Liver (tissue), 9 donors: ENCODE results near the gene CHCHD2. TPM values are rescaled to one million over a fixed set of nuclear protein-coding genes. Genes with fewer than 3 reads are reported as not detected.

Source experiments
- DNase-seq: peaks from one replicate; pipeline ENCODE4 v3.0.0-alpha.2; 2017; ENCODE audit warnings: low spot score
- H3K27ac ChIP-seq, 2 donors: one replicate each; pipeline ENCODE4 v1.7.0; 2013; ENCODE audit warnings: inconsistent platforms in 2 of 2, low read length in 2 of 2, control low read depth in 1 of 2, low read depth in 1 of 2, mild to moderate bottlenecking in 1 of 2
- H3K27me3 ChIP-seq, 4 donors: one replicate each; pipeline versions ENCODE4 v1.6.1 to v1.7.0; 2013; ENCODE audit warnings: low read length in 3 of 4, inconsistent platforms in 1 of 4, mild to moderate bottlenecking in 1 of 4, moderate library complexity in 1 of 4; ENCODE audit not compliant: control insufficient read depth in 4 of 4, insufficient read depth in 4 of 4
- H3K36me3 ChIP-seq, 4 donors: one replicate each; pipeline versions ENCODE4 v1.6.1 to v1.7.0; 2013; ENCODE audit warnings: low read length in 3 of 4, mild to moderate bottlenecking in 3 of 4, low read depth in 1 of 4, moderate library complexity in 1 of 4; ENCODE audit not compliant: control insufficient read depth in 4 of 4, insufficient read depth in 3 of 4
- H3K4me1 ChIP-seq, 4 donors: one replicate each; pipeline versions ENCODE4 v1.6.1 to v1.7.0; 2013; ENCODE audit warnings: low read length in 3 of 4, mild to moderate bottlenecking in 3 of 4, moderate library complexity in 1 of 4; ENCODE audit not compliant: control insufficient read depth in 4 of 4, insufficient read depth in 4 of 4
- H3K4me3 ChIP-seq, 3 donors: one replicate each; pipeline versions ENCODE4 v1.6.1 to v1.7.0; 2013; ENCODE audit warnings: low read length in 3 of 3, control low read depth in 1 of 3, low read depth in 1 of 3, mild to moderate bottlenecking in 1 of 3
- H3K9ac ChIP-seq, 2 donors: one replicate each; pipeline ENCODE4 v1.7.0; 2013; ENCODE audit warnings: low read length in 2 of 2, mild to moderate bottlenecking in 2 of 2, moderate library complexity in 2 of 2, control low read depth in 1 of 2, low read depth in 1 of 2
- H3K9me3 ChIP-seq, 4 donors: one replicate each; pipeline versions ENCODE4 v1.6.1 to v1.7.0; 2013; ENCODE audit warnings: low read length in 3 of 4; ENCODE audit not compliant: control insufficient read depth in 4 of 4
- EGR1 ChIP-seq, 2 donors: IDR thresholded peaks; 2 replicates each; pipeline ENCODE4 v1.6.1; 2016 to 2018; ENCODE audit warnings: antibody characterized with exemption in 2 of 2, low read depth in 2 of 2
- FOXA1 ChIP-seq: IDR thresholded peaks from 2 replicates; pipeline ENCODE4 v1.6.1; 2016; ENCODE audit warnings: antibody characterized with exemption
- FOXA2 ChIP-seq: IDR thresholded peaks from 2 replicates; pipeline ENCODE4 v1.6.1; 2016; ENCODE audit warnings: antibody characterized with exemption
- GABPA ChIP-seq, 2 donors: IDR thresholded peaks in 1 of 2; conservative IDR thresholded peaks in 1 of 2; 2 replicates each; pipeline ENCODE4 v1.6.1; 2016; ENCODE audit warnings: antibody characterized with exemption in 2 of 2, mild to moderate bottlenecking in 1 of 2, moderate library complexity in 1 of 2
- HNF4A ChIP-seq, 2 donors: conservative IDR thresholded peaks; 2 replicates each; pipeline ENCODE4 v1.6.1; 2016; ENCODE audit warnings: antibody characterized with exemption in 2 of 2, mild to moderate bottlenecking in 2 of 2
- HNF4G ChIP-seq: IDR thresholded peaks from 2 replicates; pipeline ENCODE4 v1.6.1; 2016; ENCODE audit warnings: antibody characterized with exemption
- JUND ChIP-seq, 2 donors: IDR thresholded peaks; 2 replicates each; pipeline ENCODE4 v1.6.1; 2016; ENCODE audit warnings: antibody characterized with exemption in 2 of 2
- NR2F2 ChIP-seq: IDR thresholded peaks from 2 replicates; pipeline ENCODE4 v1.6.1; 2016; ENCODE audit warnings: antibody characterized with exemption
- RAD21 ChIP-seq, 2 donors: IDR thresholded peaks; 2 replicates each; pipeline ENCODE4 v1.6.1; 2016; ENCODE audit warnings: antibody characterized with exemption in 2 of 2, mild to moderate bottlenecking in 2 of 2
- RXRA ChIP-seq, 2 donors: IDR thresholded peaks; 2 replicates each; pipeline ENCODE4 v1.6.1; 2017 to 2018; ENCODE audit warnings: antibody characterized with exemption in 2 of 2, mild to moderate bottlenecking in 1 of 2
- SP1 ChIP-seq: IDR thresholded peaks from 2 replicates; pipeline ENCODE4 v1.6.1; 2018; ENCODE audit warnings: antibody characterized with exemption, mild to moderate bottlenecking
- TAF1 ChIP-seq: conservative IDR thresholded peaks from 2 replicates; pipeline ENCODE4 v1.6.1; 2016; ENCODE audit warnings: antibody characterized with exemption, mild to moderate bottlenecking
- YY1 ChIP-seq: IDR thresholded peaks from 2 replicates; pipeline ENCODE4 v1.6.1; 2016; ENCODE audit warnings: antibody characterized with exemption, mild to moderate bottlenecking
- WGBS: extraction: QIAGEN DNeasy Blood & Tissue Kit; methylation state at CpG from one replicate; pipeline ENCODE4 v1.1.7; 2013; 5-methylcytosine and 5-hydroxymethylcytosine counted together
- polyA plus RNA-seq, 2 donors: library from polyadenylated mRNA; stranded (reverse) in 1 of 2; unstranded in 1 of 2; fragments of 200-250 nt in 1 of 2; fragments of >200 nt in 1 of 2; fragmentation: Nextera tagmentation in 1 of 2; extraction: Ambion mirVana in 1 of 2; gene quantifications; one replicate each; pipeline versions ENCODE4 v1.2.1 to v1.2.3, GENCODE V29; 2013 to 2015
- total RNA-seq, 2 donors: library from RNA; depleted of rRNA; stranded (reverse); fragments of >200 nt; gene quantifications; one replicate each; pipeline ENCODE4 v1.2.3, GENCODE V29; 2014
- TF ChIP-seq, protein P1 (sequence below): fragments of 150-350 bp; IDR thresholded peaks from 2 replicates; pipeline ENCODE4 v1.5.1; 2017; ENCODE audit warnings: improper control_type of control experiment, low read depth, low read length; ENCODE audit not compliant: missing input control
- TF ChIP-seq, protein P2 (sequence below): IDR thresholded peaks from 2 replicates; pipeline ENCODE4 v1.6.1; 2016; ENCODE audit warnings: antibody characterized with exemption
- TF ChIP-seq, protein P3 (sequence below): IDR thresholded peaks from 2 replicates; pipeline ENCODE4 v1.6.1; 2016; ENCODE audit warnings: antibody characterized with exemption, mild to moderate bottlenecking
- TF ChIP-seq, protein P4 (sequence below): IDR thresholded peaks from 2 replicates; pipeline ENCODE4 v1.6.1; 2016; ENCODE audit warnings: antibody characterized with exemption
- donor health status: healthy.
- donor health status: healthy.
- donor health status: healthy.
- donor health status: healthy.
- donor health status: healthy.

CHCHD2 gene
- total and polyA plus RNA-seq, 4 donors: 169 to 356 (median 252) TPM

DNA sequence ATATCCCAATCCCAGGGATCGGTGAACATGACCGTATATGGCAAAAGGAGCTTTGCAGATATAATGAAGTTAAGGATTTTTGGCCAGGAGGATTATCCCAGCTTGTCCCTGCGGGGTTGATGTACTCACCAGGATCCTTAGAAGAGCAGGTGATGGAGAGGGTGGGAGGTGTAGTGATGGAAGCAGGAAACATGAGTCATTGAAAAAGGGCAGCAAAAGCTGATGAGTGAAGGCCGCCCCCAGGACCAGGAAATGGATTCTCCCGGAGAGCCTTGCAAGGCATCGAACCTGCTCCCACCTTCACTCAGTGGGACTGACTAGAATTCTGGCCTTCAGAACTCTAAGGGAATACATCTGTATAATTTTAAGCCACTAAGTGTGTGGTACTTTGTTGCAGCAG, 15.2 kb upstream of the CHCHD2 start:
- H3K9me3 ChIP-seq: no peaks in the 10 kb centered on the region
- H3K36me3 ChIP-seq: no peaks in the 10 kb centered on the region
- TF ChIP-seq YY1 (no peak), FOXA2 (no peak), RAD21 (IDR thresholded peaks at IDR 0.05) (no peak), SP1 (no peak), TAF1 (no peak), HNF4A (conservative IDR thresholded peaks at IDR 0.05) (no peak), EGR1 (IDR thresholded peaks at IDR 0.05; ENCODE audit: low read depth in 2 of 2) (no peak), JUND (IDR thresholded peaks at IDR 0.05) (no peak), HNF4G (no peak), FOXA1 (no peak), GABPA (IDR thresholded peaks at IDR 0.05 in 1 of 2, conservative IDR thresholded peaks at IDR 0.05 in 1 of 2) (no peak)
- TF ChIP-seq, protein P1, sequence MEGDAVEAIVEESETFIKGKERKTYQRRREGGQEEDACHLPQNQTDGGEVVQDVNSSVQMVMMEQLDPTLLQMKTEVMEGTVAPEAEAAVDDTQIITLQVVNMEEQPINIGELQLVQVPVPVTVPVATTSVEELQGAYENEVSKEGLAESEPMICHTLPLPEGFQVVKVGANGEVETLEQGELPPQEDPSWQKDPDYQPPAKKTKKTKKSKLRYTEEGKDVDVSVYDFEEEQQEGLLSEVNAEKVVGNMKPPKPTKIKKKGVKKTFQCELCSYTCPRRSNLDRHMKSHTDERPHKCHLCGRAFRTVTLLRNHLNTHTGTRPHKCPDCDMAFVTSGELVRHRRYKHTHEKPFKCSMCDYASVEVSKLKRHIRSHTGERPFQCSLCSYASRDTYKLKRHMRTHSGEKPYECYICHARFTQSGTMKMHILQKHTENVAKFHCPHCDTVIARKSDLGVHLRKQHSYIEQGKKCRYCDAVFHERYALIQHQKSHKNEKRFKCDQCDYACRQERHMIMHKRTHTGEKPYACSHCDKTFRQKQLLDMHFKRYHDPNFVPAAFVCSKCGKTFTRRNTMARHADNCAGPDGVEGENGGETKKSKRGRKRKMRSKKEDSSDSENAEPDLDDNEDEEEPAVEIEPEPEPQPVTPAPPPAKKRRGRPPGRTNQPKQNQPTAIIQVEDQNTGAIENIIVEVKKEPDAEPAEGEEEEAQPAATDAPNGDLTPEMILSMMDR: no peak
- TF ChIP-seq, protein P2, sequence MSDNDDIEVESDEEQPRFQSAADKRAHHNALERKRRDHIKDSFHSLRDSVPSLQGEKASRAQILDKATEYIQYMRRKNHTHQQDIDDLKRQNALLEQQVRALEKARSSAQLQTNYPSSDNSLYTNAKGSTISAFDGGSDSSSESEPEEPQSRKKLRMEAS: no peak
- TF ChIP-seq, protein P3, sequence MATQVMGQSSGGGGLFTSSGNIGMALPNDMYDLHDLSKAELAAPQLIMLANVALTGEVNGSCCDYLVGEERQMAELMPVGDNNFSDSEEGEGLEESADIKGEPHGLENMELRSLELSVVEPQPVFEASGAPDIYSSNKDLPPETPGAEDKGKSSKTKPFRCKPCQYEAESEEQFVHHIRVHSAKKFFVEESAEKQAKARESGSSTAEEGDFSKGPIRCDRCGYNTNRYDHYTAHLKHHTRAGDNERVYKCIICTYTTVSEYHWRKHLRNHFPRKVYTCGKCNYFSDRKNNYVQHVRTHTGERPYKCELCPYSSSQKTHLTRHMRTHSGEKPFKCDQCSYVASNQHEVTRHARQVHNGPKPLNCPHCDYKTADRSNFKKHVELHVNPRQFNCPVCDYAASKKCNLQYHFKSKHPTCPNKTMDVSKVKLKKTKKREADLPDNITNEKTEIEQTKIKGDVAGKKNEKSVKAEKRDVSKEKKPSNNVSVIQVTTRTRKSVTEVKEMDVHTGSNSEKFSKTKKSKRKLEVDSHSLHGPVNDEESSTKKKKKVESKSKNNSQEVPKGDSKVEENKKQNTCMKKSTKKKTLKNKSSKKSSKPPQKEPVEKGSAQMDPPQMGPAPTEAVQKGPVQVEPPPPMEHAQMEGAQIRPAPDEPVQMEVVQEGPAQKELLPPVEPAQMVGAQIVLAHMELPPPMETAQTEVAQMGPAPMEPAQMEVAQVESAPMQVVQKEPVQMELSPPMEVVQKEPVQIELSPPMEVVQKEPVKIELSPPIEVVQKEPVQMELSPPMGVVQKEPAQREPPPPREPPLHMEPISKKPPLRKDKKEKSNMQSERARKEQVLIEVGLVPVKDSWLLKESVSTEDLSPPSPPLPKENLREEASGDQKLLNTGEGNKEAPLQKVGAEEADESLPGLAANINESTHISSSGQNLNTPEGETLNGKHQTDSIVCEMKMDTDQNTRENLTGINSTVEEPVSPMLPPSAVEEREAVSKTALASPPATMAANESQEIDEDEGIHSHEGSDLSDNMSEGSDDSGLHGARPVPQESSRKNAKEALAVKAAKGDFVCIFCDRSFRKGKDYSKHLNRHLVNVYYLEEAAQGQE: no peak
- H3K9ac ChIP-seq: no peak overlapping the region
- no peak overlapping the region for H3K4me3 ChIP-seq
- 89% methylated on average over 6 of the region's 6 CpGs for WGBS
- no peaks in the 10 kb centered on the region for H3K4me1 ChIP-seq
- no peaks in the 10 kb centered on the region for H3K27me3 ChIP-seq
- no peak for DNase-seq
- H3K27ac ChIP-seq: no peak overlapping the region

DNA sequence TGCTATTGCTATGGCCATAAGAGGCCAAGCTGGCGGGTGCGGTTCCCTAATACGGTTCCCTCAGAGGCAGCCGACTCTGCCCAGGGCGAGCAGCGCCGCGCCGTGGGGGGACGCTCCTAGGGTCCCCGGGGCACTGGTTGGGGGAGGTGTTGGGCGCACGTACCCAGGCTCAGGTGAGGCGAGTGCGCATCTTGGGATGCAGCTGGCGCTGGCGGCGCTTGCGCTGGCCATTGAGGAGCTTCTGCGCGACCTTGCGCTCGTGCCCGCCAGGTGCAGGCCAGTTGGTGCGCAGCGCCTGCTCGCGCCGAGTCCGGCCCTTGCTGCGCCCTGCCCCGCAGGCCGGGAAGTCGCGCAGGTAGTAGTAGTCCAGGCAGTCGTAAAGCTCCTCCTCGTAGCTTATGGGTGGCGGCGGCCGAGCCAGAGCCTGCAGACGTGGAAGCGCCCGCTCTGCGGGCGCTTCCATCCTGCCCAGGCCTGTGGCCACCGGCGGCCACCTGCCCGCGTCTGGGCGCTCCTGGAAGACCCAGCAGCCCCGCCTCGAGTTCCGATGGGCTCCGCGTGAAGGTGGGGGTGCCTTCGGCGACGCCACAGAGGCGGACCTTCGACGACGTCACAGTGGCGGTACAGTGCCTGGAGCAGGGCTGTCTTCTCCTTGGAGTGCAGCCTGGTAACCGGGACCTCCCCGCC, 9.7 kb upstream of the CHCHD2 start, which contains the start of gene NUPR2:
Gene NUPR2 (minus strand): TSS at position 566 of the 687 bp plus-strand sequence. CDS start 103 bp downstream, at position 463.
- Histone ChIP-seq H3K4me1 (peaks cover 0 to 7% (median under 1%) of the 10 kb centered on the region in 4 donors), H3K27ac (no peak within 1 kb of the TSS), H3K9ac (no peak within 1 kb of the TSS), H3K27me3 (peaks cover 0 to 6% (median 0%) of the 10 kb centered on the region in 4 donors), H3K4me3 (no peak within 1 kb of the TSS), H3K9me3 (no peaks in the 10 kb centered on the region), H3K36me3 (no peaks in the 10 kb centered on the region)
- DNase-seq: no peak
- 12% methylated on average over 65 of the region's 65 CpGs for WGBS
- TF ChIP-seq, protein P3: no peak
- TF ChIP-seq EGR1 (IDR thresholded peaks at IDR 0.05; ENCODE audit: low read depth in 2 of 2): no peak
- TF ChIP-seq JUND (IDR thresholded peaks at IDR 0.05): no peak
- TF ChIP-seq FOXA2: no peak
- TF ChIP-seq TAF1: no peak
- no peak for TF ChIP-seq HNF4G
- no peak for TF ChIP-seq FOXA1
- TF ChIP-seq GABPA (IDR thresholded peaks at IDR 0.05 in 1 of 2, conservative IDR thresholded peaks at IDR 0.05 in 1 of 2): no peak
- TF ChIP-seq, protein P4, sequence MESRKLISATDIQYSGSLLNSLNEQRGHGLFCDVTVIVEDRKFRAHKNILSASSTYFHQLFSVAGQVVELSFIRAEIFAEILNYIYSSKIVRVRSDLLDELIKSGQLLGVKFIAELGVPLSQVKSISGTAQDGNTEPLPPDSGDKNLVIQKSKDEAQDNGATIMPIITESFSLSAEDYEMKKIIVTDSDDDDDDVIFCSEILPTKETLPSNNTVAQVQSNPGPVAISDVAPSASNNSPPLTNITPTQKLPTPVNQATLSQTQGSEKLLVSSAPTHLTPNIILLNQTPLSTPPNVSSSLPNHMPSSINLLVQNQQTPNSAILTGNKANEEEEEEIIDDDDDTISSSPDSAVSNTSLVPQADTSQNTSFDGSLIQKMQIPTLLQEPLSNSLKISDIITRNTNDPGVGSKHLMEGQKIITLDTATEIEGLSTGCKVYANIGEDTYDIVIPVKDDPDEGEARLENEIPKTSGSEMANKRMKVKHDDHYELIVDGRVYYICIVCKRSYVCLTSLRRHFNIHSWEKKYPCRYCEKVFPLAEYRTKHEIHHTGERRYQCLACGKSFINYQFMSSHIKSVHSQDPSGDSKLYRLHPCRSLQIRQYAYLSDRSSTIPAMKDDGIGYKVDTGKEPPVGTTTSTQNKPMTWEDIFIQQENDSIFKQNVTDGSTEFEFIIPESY: no peak
- TF ChIP-seq, protein P1: no peak
- no peak for TF ChIP-seq RAD21 (IDR thresholded peaks at IDR 0.05)
- TF ChIP-seq YY1: no peak
- TF ChIP-seq NR2F2: no peak
- TF ChIP-seq RXRA (IDR thresholded peaks at IDR 0.05): no peak
- TF ChIP-seq SP1: no peak
- no peak for TF ChIP-seq HNF4A (conservative IDR thresholded peaks at IDR 0.05)
